Measurements from ENCODE around the gene AP5M1.

- TF ChIP-seq CTCF (IDR thresholded peaks at IDR 0.05) (peak; percentile 98), EZH2phosphoT487 (IDR thresholded peaks at IDR 0.05) (no peak)
Measured at GRCh38 chr14:57317248-57317833, 48.6 kb downstream of the AP5M1 start.

Measured in neural progenitor cell (in vitro differentiated cells).